Upper lobe of left lung (tissue), 6 donors: ENCODE data around the gene ZNHIT2. TPM values are rescaled to one million over a fixed set of nuclear protein-coding genes. Genes with fewer than 3 reads are reported as not detected.

Source experiments
- ATAC-seq, 2 donors: fragments of 200-7000 bp; cut with Tn5 transposase; one replicate each; pipeline ENCODE4 v1.9.1; 2022; ENCODE audit warnings: mild to moderate bottlenecking in 2 of 2, moderate library complexity in 2 of 2; ENCODE audit not compliant: low FRiP score in 2 of 2
- DNase-seq, 2 donors: peaks; one replicate each; pipeline ENCODE4 v3.0.0-alpha.2; 2019 to 2020
- H3K27ac ChIP-seq, 4 donors: fragments of 200-600 bp; sonication (generic); one replicate each; pipeline ENCODE4 v1.5.1; 2016 to 2019
- H3K27me3 ChIP-seq, 4 donors: fragments of 200-600 bp; sonication (generic); one replicate each; pipeline ENCODE4 v1.5.1; 2017 to 2019
- H3K36me3 ChIP-seq, 4 donors: fragments of 200-600 bp; sonication (generic); one replicate each; pipeline ENCODE4 v1.5.1; 2016 to 2019
- H3K4me1 ChIP-seq, 4 donors: fragments of 200-600 bp; sonication (generic); one replicate each; pipeline ENCODE4 v1.5.1; 2018 to 2019
- H3K4me3 ChIP-seq, 4 donors: fragments of 200-600 bp; sonication (generic); one replicate each; pipeline ENCODE4 v1.5.1; 2017 to 2019; ENCODE audit warnings: mild to moderate bottlenecking in 2 of 4, moderate library complexity in 1 of 4
- H3K9me3 ChIP-seq, 4 donors: fragments of 200-600 bp; sonication (generic); one replicate each; pipeline ENCODE4 v1.5.1; 2018 to 2019
- CTCF ChIP-seq, 6 experiments: fragments of 450-650 bp in 4 of 6; fragments of 200-600 bp in 2 of 6; sonication (generic) in 2 of 6; IDR thresholded peaks; one replicate each; pipeline ENCODE4 v1.5.1; 2016 to 2019; ENCODE audit warnings: antibody characterized with exemption in 6 of 6
- EP300 ChIP-seq, 4 donors: sonication (generic); formaldehyde crosslinking; IDR thresholded peaks; one replicate each; pipeline ENCODE4 v1.5.1; 2017; ENCODE audit warnings: antibody characterized with exemption in 4 of 4, control low read depth in 2 of 4
- POLR2A ChIP-seq, 4 donors: fragments of 450-650 bp; IDR thresholded peaks; one replicate each; pipeline ENCODE4 v1.5.1; 2016 to 2017; ENCODE audit warnings: antibody characterized with exemption in 4 of 4, mild to moderate bottlenecking in 2 of 4
- POLR2AphosphoS5 ChIP-seq, 2 donors: sonication (generic); formaldehyde crosslinking; IDR thresholded peaks; one replicate each; pipeline ENCODE4 v1.5.1; 2017; ENCODE audit warnings: antibody characterized with exemption in 2 of 2
- WGBS, 2 donors: methylation state at CpG; one replicate each; pipeline ENCODE4 v1.1.5; 2017 to 2018; 5-methylcytosine and 5-hydroxymethylcytosine counted together
- total RNA-seq, 6 donors: library from RNA; depleted of rRNA in 4 of 6; stranded (reverse); fragments of >200 nt in 4 of 6; gene quantifications; one replicate each; pipeline versions ENCODE4 v1.1.0 to v1.2.1, GENCODE V29; 2016 to 2021
- donor health status: DM: no; HTN: no; CAD: no; lungs with moderate emphysema.
- donor health status: DM: no; HTN: yes; CAD: no; lungs with severe emphysema.

The ZNHIT2 gene
- total RNA-seq, 6 donors from 2014 or later = 12.6 to 28.5 (median 15.2) TPM

DNA sequence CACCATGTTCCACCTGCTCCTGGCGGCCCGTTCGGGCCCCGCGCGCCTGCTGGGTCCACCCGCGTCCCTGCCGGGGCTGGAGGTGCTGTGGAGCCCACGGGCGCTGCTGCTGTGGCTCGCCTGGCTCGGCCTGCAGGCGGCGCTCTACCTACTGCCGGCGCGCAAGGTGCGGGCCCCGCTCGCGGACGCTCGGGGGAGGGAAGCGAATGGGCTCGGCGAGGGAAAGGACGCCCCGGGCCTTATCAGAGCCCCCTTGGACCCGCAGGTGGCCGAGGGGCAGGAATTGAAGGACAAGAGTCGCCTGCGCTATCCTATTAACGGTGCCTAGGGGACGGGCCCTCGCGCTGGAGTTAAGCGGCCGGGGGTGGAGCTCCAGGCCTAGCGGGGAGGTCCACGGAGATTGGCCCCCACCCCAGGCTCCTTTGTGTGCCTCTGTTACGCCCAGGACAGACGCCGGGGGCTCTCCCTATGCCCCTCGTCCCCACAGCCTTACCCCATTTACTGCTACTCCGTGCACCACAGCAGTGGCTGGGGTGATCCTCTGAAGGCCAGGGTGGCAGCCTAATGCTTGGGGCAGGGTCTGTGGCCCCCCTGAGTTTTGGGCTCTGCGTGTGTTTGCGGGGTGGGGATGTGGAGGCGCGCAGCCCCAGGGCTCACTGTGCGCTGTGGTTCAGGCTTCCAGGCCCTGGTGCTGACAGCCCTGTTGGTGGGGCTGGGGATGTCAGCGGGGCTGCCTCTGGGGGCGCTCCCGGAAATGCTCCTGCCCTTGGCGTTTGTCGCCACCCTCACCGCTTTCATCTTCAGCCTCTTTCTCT lies 4.7 kb downstream of the ZNHIT2 start:
- H3K27me3 ChIP-seq = no peaks in the 10 kb centered on the region
- peak; percentile 74 to 95 for DNase-seq
- peaks cover 6 to 29% (median 19%) of the 10 kb centered on the region in 4 donors for H3K36me3 ChIP-seq
- H3K4me3 ChIP-seq = peak overlapping the region; percentile 36 to 73 (median 62)
- peak; percentile 56 to 74 for ATAC-seq
- TF ChIP-seq POLR2AphosphoS5 (IDR thresholded peaks at IDR 0.05) (peak; percentile 18 to 22), POLR2A (IDR thresholded peaks at IDR 0.05) (peak in 1 of 4 donors; percentile 38), CTCF (IDR thresholded peaks at IDR 0.05) (peak; percentile 85 to 96 (median 94)), EP300 (IDR thresholded peaks at IDR 0.05) (no peak)
- 2 to 7% methylated on average over 3 to 33 of the region's 57 CpGs for WGBS, 2 donors
- H3K27ac ChIP-seq = peak overlapping the region; percentile 16 to 82 (median 65)
- H3K4me1 ChIP-seq = peaks cover 41 to 71% (median 61%) of the 10 kb centered on the region in 4 donors
- no peaks in the 10 kb centered on the region for H3K9me3 ChIP-seq

DNA sequence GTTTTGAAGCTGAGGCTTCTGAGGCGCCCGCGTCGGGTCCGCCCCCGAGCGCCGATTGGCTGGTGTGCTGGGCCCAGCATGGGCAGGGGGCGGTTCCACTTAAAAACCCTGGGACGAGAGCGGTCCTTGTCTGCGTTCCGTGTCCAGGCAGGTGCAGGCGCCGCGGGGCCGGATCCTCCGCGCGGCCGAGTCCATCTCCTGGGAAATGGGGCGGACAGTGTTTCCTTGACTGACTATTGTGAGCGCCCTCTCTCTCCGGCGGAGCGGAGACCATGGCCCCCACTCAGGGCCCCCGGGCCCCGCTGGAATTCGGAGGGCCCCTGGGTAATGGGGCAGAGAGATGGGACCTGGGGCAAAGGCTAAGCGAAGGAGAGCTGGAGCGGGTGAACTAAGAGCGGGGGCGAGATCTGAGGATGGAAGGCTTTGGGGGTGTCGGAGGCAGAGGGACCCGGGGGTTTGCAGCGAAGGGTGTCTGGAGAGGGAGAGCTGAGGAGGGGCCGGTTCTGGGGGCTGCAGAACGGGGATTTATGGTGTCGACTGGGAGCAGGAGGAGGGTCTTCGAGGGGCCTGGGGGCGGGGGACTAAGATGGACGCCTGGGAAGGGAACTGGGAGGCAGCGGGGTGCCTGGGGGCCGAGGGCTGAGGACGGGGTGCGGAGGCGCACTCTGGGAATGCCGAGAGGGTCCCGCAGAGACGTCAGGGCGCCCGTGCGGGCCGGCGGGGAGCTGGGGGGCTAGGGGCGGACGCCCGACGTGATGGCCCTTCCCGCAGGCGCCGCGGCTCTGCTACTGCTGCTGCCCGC lies 5.6 kb downstream of the ZNHIT2 start, which contains the start of gene TM7SF2:
TM7SF2 (plus strand) TSS at position 129 of the 802 bp plus-strand sequence; CDS start at position 273, 144 bp downstream.
- DNase-seq (peak; percentile 98), ATAC-seq (peak; percentile 92 to 93)
- Histone ChIP-seq H3K9me3 (no peaks in the 10 kb centered on the region), H3K36me3 (peaks cover 8 to 34% (median 25%) of the 10 kb centered on the region in 4 donors), H3K4me1 (peaks cover 41 to 70% (median 58%) of the 10 kb centered on the region in 4 donors), H3K27me3 (no peaks in the 10 kb centered on the region), H3K4me3 (peak within 1 kb of the TSS; percentile 36 to 73 (median 62)), H3K27ac (peak within 1 kb of the TSS; percentile 16 to 82 (median 70))
- 3% methylated on average over 30 to 38 of the region's 64 CpGs for WGBS, 2 donors
- no peak for TF ChIP-seq CTCF (IDR thresholded peaks at IDR 0.05)
- TF ChIP-seq EP300 (IDR thresholded peaks at IDR 0.05) = no peak
- peak in 2 of 4 donors; percentile 63 to 94 for TF ChIP-seq POLR2A (IDR thresholded peaks at IDR 0.05)
- peak in 1 of 2 donors; percentile 92 for TF ChIP-seq POLR2AphosphoS5 (IDR thresholded peaks at IDR 0.05)

GRCh38 chr11:65111159-65111743 lies 6.2 kb downstream of the ZNHIT2 start:
- peaks cover 8 to 34% (median 25%) of the 10 kb centered on the region in 4 donors for H3K36me3 ChIP-seq
- H3K9me3 ChIP-seq = no peaks in the 10 kb centered on the region
- peaks cover 35 to 63% (median 51%) of the 10 kb centered on the region in 4 donors for H3K4me1 ChIP-seq
- TF ChIP-seq POLR2A (IDR thresholded peaks at IDR 0.05) (no peak), CTCF (IDR thresholded peaks at IDR 0.05) (no peak), POLR2AphosphoS5 (IDR thresholded peaks at IDR 0.05) (no peak), EP300 (IDR thresholded peaks at IDR 0.05) (no peak)
- peak overlapping the region in 3 of 4 donors; percentile 55 to 73 (median 68) for H3K4me3 ChIP-seq
- no peak for ATAC-seq
- H3K27ac ChIP-seq = peak overlapping the region in 2 of 4 donors; percentile 77 to 82
- no peak for DNase-seq
- no peaks in the 10 kb centered on the region for H3K27me3 ChIP-seq
- 65 to 69% methylated on average over 19 to 27 of the region's 31 CpGs for WGBS, 2 donors

GRCh38 chr11:65110354-65110861 lies 7.1 kb downstream of the ZNHIT2 start:
- Histone ChIP-seq H3K36me3 (peaks cover 8 to 30% (median 25%) of the 10 kb centered on the region in 4 donors), H3K27me3 (no peaks in the 10 kb centered on the region), H3K9me3 (no peaks in the 10 kb centered on the region), H3K4me3 (no peak overlapping the region), H3K4me1 (peaks cover 29 to 54% (median 44%) of the 10 kb centered on the region in 4 donors), H3K27ac (peak overlapping the region in 3 of 4 donors; percentile 6 to 77 (median 55))
- ATAC-seq (peak; percentile 82 to 85), DNase-seq (peak; percentile 78 to 88)
- 9% methylated on average over 18 of the region's 18 CpGs; no CpG with 5 or more reads in 1 of the 2 donors for WGBS, 2 donors
- no peak for TF ChIP-seq POLR2AphosphoS5 (IDR thresholded peaks at IDR 0.05)
- TF ChIP-seq EP300 (IDR thresholded peaks at IDR 0.05) = no peak
- peak; percentile 97 to 99 (median 98) for TF ChIP-seq CTCF (IDR thresholded peaks at IDR 0.05)
